KG1 (cell line): Measurements from ENCODE around the gene HMG20B.
A peak's percentile ranks its signal among the peaks of the same experiment; 100 is the strongest.
"Not testable (repeated sequence)": the region's sequence is repeated elsewhere in the genome, so short reads cannot be mapped to it uniquely, and the experiment has no call there.

ENCODE experiments used
- DNase-seq: peaks from one replicate; lab custom pipeline; 2025; lab: John Stamatoyannopoulos, UW

HMG20B gene

GRCh38 chr19:3584036-3584802, 11.5 kb downstream of the HMG20B start:
- DNase-seq = not testable (repeated sequence)

- no peak for DNase-seq
Observed at GRCh38 chr19:3585301-3586126, 12.8 kb downstream of the HMG20B start, which contains the start of gene GIPC3. TSS of gene GIPC3 (plus strand) at chr19:3585478. CDS start at chr19:3585598, 120 bp downstream.

GRCh38 chr19:3586127-3586626, 13.4 kb downstream of the HMG20B start:
- DNase-seq = peak; percentile 32

GRCh38 chr19:3586707-3587346, 14.1 kb downstream of the HMG20B start:
- DNase-seq = no peak

GRCh38 chr19:3589439-3589838, 16.7 kb downstream of the HMG20B start:
- no peak for DNase-seq

- no peak for DNase-seq
Observed at GRCh38 chr19:3589949-3590348, 17.2 kb downstream of the HMG20B start.

GRCh38 chr19:3590991-3591659, 18.4 kb downstream of the HMG20B start:
- DNase-seq = no peak

- no peak for DNase-seq
Observed at GRCh38 chr19:3591876-3592613, 19.3 kb downstream of the HMG20B start.

GRCh38 chr19:3593156-3593555, 20.4 kb downstream of the HMG20B start:
- no peak for DNase-seq

- DNase-seq = no peak
Observed at GRCh38 chr19:3595521-3596061, 22.8 kb downstream of the HMG20B start.

- DNase-seq = no peak
Observed at GRCh38 chr19:3599776-3600187, 27.0 kb downstream of the HMG20B start.

GRCh38 chr19:3601021-3601420, 28.3 kb downstream of the HMG20B start:
- DNase-seq = no peak

- no peak for DNase-seq
Observed at GRCh38 chr19:3603121-3603811, 30.5 kb downstream of the HMG20B start.

GRCh38 chr19:3604227-3604986, 31.7 kb downstream of the HMG20B start:
- no peak for DNase-seq

GRCh38 chr19:3604987-3605343, 32.2 kb downstream of the HMG20B start:
- DNase-seq = peak; percentile 42

- no peak for DNase-seq
Observed at GRCh38 chr19:3605361-3605760, 32.6 kb downstream of the HMG20B start.

GRCh38 chr19:3605770-3606169, 33.0 kb downstream of the HMG20B start:
- no peak for DNase-seq

GRCh38 chr19:3606174-3606689, 33.5 kb downstream of the HMG20B start:
- no peak for DNase-seq

- no peak for DNase-seq
Observed at GRCh38 chr19:3606690-3607289, 34.0 kb downstream of the HMG20B start, which contains the start of gene TBXA2R. TSS of gene TBXA2R (minus strand) at chr19:3606875. CDS start at chr19:3600634, 6,241 bp downstream.
